H9 (cell line): Measurements from ENCODE around the gene SNX21. TPM values are rescaled to one million over a fixed set of nuclear protein-coding genes. Genes with fewer than 3 reads are reported as not detected.

Experiments
- DNase-seq: peaks from one replicate; pipeline ENCODE4 v3.0.0-alpha.2; 2017
- H2AFZ ChIP-seq: one replicate; pipeline ENCODE4 v1.6.1; 2013; ENCODE audit warnings: mild to moderate bottlenecking, low read length, control low read depth, moderate library complexity
- H2AK5ac ChIP-seq: 2 replicates; pipeline ENCODE4 v1.6.1; 2013; ENCODE audit warnings: low read length, control low read depth, mixed read lengths; ENCODE audit not compliant: insufficient read length
- H2BK120ac ChIP-seq: one replicate; pipeline ENCODE4 v1.6.1; 2013; ENCODE audit warnings: low read depth, mild to moderate bottlenecking, low read length, control low read depth, inconsistent platforms; ENCODE audit not compliant: poor library complexity, severe bottlenecking
- H2BK12ac ChIP-seq: 2 replicates; pipeline ENCODE4 v1.6.1; 2013; ENCODE audit warnings: low read length, control low read depth, mixed read lengths, low read depth; ENCODE audit not compliant: insufficient read length
- H2BK15ac ChIP-seq: 2 replicates; pipeline ENCODE4 v1.6.1; 2013; ENCODE audit warnings: low read depth, low read length, control low read depth
- H2BK20ac ChIP-seq: one replicate; pipeline ENCODE4 v1.6.1; 2013; ENCODE audit warnings: low read depth, mild to moderate bottlenecking, low read length, control low read depth, inconsistent platforms; ENCODE audit not compliant: poor library complexity, severe bottlenecking
- H2BK5ac ChIP-seq: 2 replicates; pipeline ENCODE4 v1.6.1; 2013; ENCODE audit warnings: low read length, control low read depth, mixed read lengths; ENCODE audit not compliant: insufficient read length
- H3K14ac ChIP-seq: 2 replicates; pipeline ENCODE4 v1.6.1; 2013; ENCODE audit warnings: low read length, control low read depth; ENCODE audit not compliant: insufficient read depth
- H3K18ac ChIP-seq: 2 replicates; pipeline ENCODE4 v1.6.1; 2013; ENCODE audit warnings: low read depth, mild to moderate bottlenecking, mixed read lengths, low read length, control low read depth; ENCODE audit not compliant: insufficient read length
- H3K23ac ChIP-seq: 2 replicates; pipeline ENCODE4 v1.6.1; 2013; ENCODE audit warnings: low read length, control low read depth, mixed read lengths, low read depth; ENCODE audit not compliant: insufficient read length
- H3K23me2 ChIP-seq: 2 replicates; pipeline ENCODE4 v1.6.1; 2013; ENCODE audit warnings: low read depth, mild to moderate bottlenecking, mixed read lengths, low read length, control low read depth; ENCODE audit not compliant: insufficient read length, poor library complexity, severe bottlenecking
- H3K27ac ChIP-seq: 2 replicates; pipeline ENCODE4 v1.5.1; 2013; ENCODE audit warnings: low read length, control low read depth, mixed read lengths, low read depth; ENCODE audit not compliant: insufficient read length
- H3K27me3 ChIP-seq: 2 replicates; pipeline ENCODE4 v1.6.1; 2013; ENCODE audit warnings: low read length, control low read depth, inconsistent platforms; ENCODE audit not compliant: insufficient read depth
- H3K4ac ChIP-seq: 2 replicates; pipeline ENCODE4 v1.6.1; 2013; ENCODE audit warnings: low read depth, mild to moderate bottlenecking, control low read depth, inconsistent platforms, low read length, moderate library complexity
- H3K4me1 ChIP-seq: 2 replicates; pipeline ENCODE4 v1.6.1; 2013; ENCODE audit warnings: low read length, control low read depth, inconsistent platforms; ENCODE audit not compliant: insufficient read depth
- H3K4me2 ChIP-seq: 2 replicates; pipeline ENCODE4 v1.6.1; 2013; ENCODE audit warnings: low read length, control low read depth, mixed read lengths; ENCODE audit not compliant: insufficient read length, insufficient read depth
- H3K56ac ChIP-seq: 2 replicates; pipeline ENCODE4 v1.6.1; 2013; ENCODE audit warnings: low read depth, mild to moderate bottlenecking, mixed read lengths, low read length, control low read depth; ENCODE audit not compliant: insufficient read length
- H3K79me1 ChIP-seq: 2 replicates; pipeline ENCODE4 v1.6.1; 2013; ENCODE audit warnings: low read depth, mild to moderate bottlenecking, moderate library complexity, low read length, control low read depth, inconsistent platforms; ENCODE audit not compliant: insufficient read depth, poor library complexity, severe bottlenecking
- H3K79me2 ChIP-seq: 2 replicates; pipeline ENCODE4 v1.6.1; 2013; ENCODE audit warnings: low read length, control low read depth, inconsistent platforms; ENCODE audit not compliant: insufficient read depth
- H3K9ac ChIP-seq: 2 replicates; pipeline ENCODE4 v1.6.1; 2013; ENCODE audit warnings: low read length, control low read depth, mixed read lengths; ENCODE audit not compliant: insufficient read length; ENCODE audit errors: extremely low read depth
- H3K9me3 ChIP-seq: one replicate; pipeline ENCODE4 v1.6.1; 2013; ENCODE audit warnings: low read depth, low read length, inconsistent platforms; ENCODE audit not compliant: control insufficient read depth
- H3T11ph ChIP-seq: one replicate; pipeline ENCODE4 v1.6.1; 2013; ENCODE audit warnings: mild to moderate bottlenecking, low read length, control low read depth, inconsistent platforms
- H4K20me1 ChIP-seq: one replicate; pipeline ENCODE4 v1.6.1; 2013; ENCODE audit not compliant: control insufficient read depth, insufficient read length, insufficient read depth
- H4K5ac ChIP-seq: 2 replicates; pipeline ENCODE4 v1.6.1; 2013; ENCODE audit warnings: low read depth, mild to moderate bottlenecking, mixed read lengths, low read length, control low read depth; ENCODE audit not compliant: insufficient read length
- H4K8ac ChIP-seq: replicated peaks from 2 replicates; pipeline ENCODE4 v1.6.1; 2013; ENCODE audit warnings: low read length, control low read depth, mixed read lengths, low read depth; ENCODE audit not compliant: insufficient read length
- H4K91ac ChIP-seq: 2 replicates; pipeline ENCODE4 v1.6.1; 2013; ENCODE audit warnings: low read depth, mild to moderate bottlenecking, moderate library complexity, mixed read lengths, low read length, control low read depth; ENCODE audit not compliant: insufficient read length
- H3K27ac Mint-ChIP-seq, 3 experiments: 2 replicates in 2 of 3; 3 replicates in 1 of 3; pipeline ENCODE4 v1.8.0; 2020 to 2021; ENCODE audit warnings: mixed read lengths in 3 of 3, mild to moderate bottlenecking in 1 of 3, moderate library complexity in 1 of 3
- H3K27me3 Mint-ChIP-seq: 2 replicates; pipeline ENCODE4 v1.8.0; 2021; ENCODE audit warnings: low read depth, mild to moderate bottlenecking, moderate library complexity, mixed read lengths
- H3K36me3 Mint-ChIP-seq, 3 experiments: 2 replicates in 2 of 3; 3 replicates in 1 of 3; pipeline ENCODE4 v1.8.0; 2020 to 2021; ENCODE audit warnings: low read depth in 3 of 3, mixed read lengths in 3 of 3; ENCODE audit not compliant: insufficient read depth in 1 of 3
- H3K4me1 Mint-ChIP-seq, 2 experiments: 2 replicates each; pipeline ENCODE4 v1.8.0; 2020; ENCODE audit warnings: mixed read lengths in 2 of 2
- H3K4me3 Mint-ChIP-seq, 2 experiments: 2 replicates in 1 of 2; 3 replicates in 1 of 2; pipeline ENCODE4 v1.8.0; 2020 to 2021; ENCODE audit warnings: mild to moderate bottlenecking in 2 of 2, mixed read lengths in 2 of 2, moderate library complexity in 1 of 2
- H3K9me3 Mint-ChIP-seq, 2 experiments: 2 replicates in 1 of 2; 3 replicates in 1 of 2; pipeline ENCODE4 v1.8.0; 2020; ENCODE audit warnings: mild to moderate bottlenecking in 2 of 2, mixed read lengths in 2 of 2, moderate library complexity in 1 of 2
- CTCF ChIP-seq: fragments of 200-600 bp; sonication (generic); conservative IDR thresholded peaks from 3 replicates; pipeline ENCODE4 v1.8.0; 2021; ENCODE audit warnings: antibody characterized with exemption, mild to moderate bottlenecking
- WGBS: extraction: QIAGEN DNeasy Blood & Tissue Kit; methylation state at CpG from one replicate; pipeline ENCODE4 v1.1.7; 2013; ENCODE audit warnings: missing lambda C conversion rate, low lambda C conversion rate, mixed read lengths; ENCODE audit not compliant: insufficient read length; ENCODE audit errors: extremely low coverage; 5-methylcytosine and 5-hydroxymethylcytosine counted together
- total RNA-seq: library from RNA; stranded (reverse); gene quantifications from 2 replicates; pipeline ENCODE4 v1.2.1, GENCODE V29; 2021

SNX21 gene
- total RNA-seq, 1 experiment from 2014 or later = 20.5 TPM

DNA sequence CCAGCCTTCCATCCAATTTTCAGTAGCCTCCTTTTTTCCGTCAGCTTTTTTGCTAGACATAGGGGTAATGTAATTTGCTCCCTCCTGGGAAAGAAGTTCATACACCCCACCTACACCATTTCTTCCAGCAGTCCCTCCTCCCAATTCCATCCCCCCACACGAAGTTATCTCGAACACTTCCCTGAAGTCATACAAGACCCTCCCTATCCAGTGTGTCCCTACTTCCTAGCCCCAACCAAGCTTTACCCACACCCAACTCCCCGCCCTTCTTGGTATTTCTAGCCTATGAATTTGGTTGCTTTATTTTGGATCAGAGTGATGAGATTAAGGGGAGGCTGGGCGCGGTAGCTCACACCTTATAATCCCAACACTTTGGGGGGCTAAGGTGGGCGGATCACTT is 20.1 kb upstream of the SNX21 start:
- peak overlapping the region in 2 of 3 experiments; percentile 81 to 95; a peak in 4 of 7 replicates for H3K27ac Mint-ChIP-seq
- H3K9ac ChIP-seq = peak overlapping the region; percentile 82
- no peaks in the 10 kb centered on the region for H3K9me3 ChIP-seq
- H3K4me1 Mint-ChIP-seq = peaks cover 16 to 19% of the 10 kb centered on the region in 2 experiments
- H3K14ac ChIP-seq = no peak overlapping the region
- H4K8ac ChIP-seq = no peak overlapping the region
- H2BK5ac ChIP-seq = no peak overlapping the region
- H3K4me3 Mint-ChIP-seq = peak overlapping the region; percentile 98 to 99
- H4K20me1 ChIP-seq = no peaks in the 10 kb centered on the region
- H3K79me1 ChIP-seq = peaks cover 3% of the 10 kb centered on the region
- WGBS = no CpG with 5 or more reads among the region's 7 CpGs
- H2AFZ ChIP-seq = no peak overlapping the region
- no peak overlapping the region for H3K27ac ChIP-seq
- no peak overlapping the region for H2BK12ac ChIP-seq
- H2BK20ac ChIP-seq = no peak overlapping the region
- H4K5ac ChIP-seq = no peak overlapping the region
- no peaks in the 10 kb centered on the region for H3K27me3 ChIP-seq
- no peak overlapping the region for H3T11ph ChIP-seq
- no peak overlapping the region for H3K4ac ChIP-seq
- no peak overlapping the region for H3K56ac ChIP-seq
- no peaks in the 10 kb centered on the region for H3K4me1 ChIP-seq
- H3K27me3 Mint-ChIP-seq = no peaks in the 10 kb centered on the region
- H3K9me3 Mint-ChIP-seq = peaks cover 0 to 3% of the 10 kb centered on the region in 2 experiments; a peak in 2 of 5 replicates
- no peak overlapping the region for H2AK5ac ChIP-seq
- no peak overlapping the region for H3K18ac ChIP-seq
- H3K23me2 ChIP-seq = peaks cover 7% of the 10 kb centered on the region
- H2BK120ac ChIP-seq = no peak overlapping the region
- no peak for DNase-seq
- H3K23ac ChIP-seq = no peak overlapping the region
- peaks cover 10% of the 10 kb centered on the region; the same call in 1 of the 2 replicates for H3K79me2 ChIP-seq
- H3K4me2 ChIP-seq = peak overlapping the region; percentile 71
- H2BK15ac ChIP-seq = no peak overlapping the region
- TF ChIP-seq CTCF = no peak
- no peak overlapping the region for H4K91ac ChIP-seq
- H3K36me3 Mint-ChIP-seq = peaks cover 45 to 73% (median 66%) of the 10 kb centered on the region in 3 experiments
